RWPE1 (cell line): ENCODE measurements around the gene AGPS.
"Not testable (repeated sequence)": the region's sequence is repeated elsewhere in the genome, so short reads cannot be mapped to it uniquely, and the experiment has no call there.

Source experiments
- CTCF ChIA-PET: fragments of 350-600 bp; sonication (Branson Sonifier 250); formaldehyde crosslinking; extraction: SDS; loops from one replicate; lab custom pipeline; 2021; lab: Yijun Ruan, JAX
- POLR2A ChIA-PET: fragments of 400-600 bp; formaldehyde crosslinking; extraction: SDS; loops from one replicate; lab custom pipeline; 2020; ENCODE audit warnings: antibody characterized with exemption; ENCODE audit not compliant: low non-redundant PET; lab: Yijun Ruan, JAX
- DNase-seq: peaks from one replicate; pipeline ENCODE4 v3.0.0; 2012; ENCODE audit warnings: low spot score
- H3K27ac ChIP-seq: fragments of 450-650 bp; 2 replicates; pipeline ENCODE4 v1.5.1; 2017
- CTCF ChIP-seq: fragments of 450-650 bp; conservative IDR thresholded peaks from 2 replicates; pipeline ENCODE4 v1.5.1; 2017; ENCODE audit warnings: low read depth, mild to moderate bottlenecking

AGPS gene

DNA sequence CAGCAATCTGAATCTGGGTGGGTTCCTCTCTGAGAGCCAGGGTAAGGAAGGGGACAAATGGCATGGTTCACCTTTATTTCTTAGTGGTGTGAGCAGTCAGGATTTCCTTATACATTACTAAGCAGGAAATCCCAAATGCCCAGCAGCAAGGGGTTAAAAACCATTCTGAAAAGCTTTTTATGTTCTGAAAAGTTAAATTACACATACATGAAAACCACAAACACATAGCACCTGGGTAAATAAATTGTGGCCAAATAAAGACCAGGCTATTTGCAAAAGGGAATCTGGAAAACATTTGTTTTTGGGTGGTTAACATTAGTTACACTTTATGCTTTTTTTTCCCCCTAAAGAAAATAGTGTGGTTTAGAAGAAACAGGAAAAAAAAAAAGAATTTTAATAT is 156.1 kb downstream of the AGPS start:
- ChIA-PET POLR2A (no interaction called here), CTCF (interaction anchor here (0.6 kb wide), 1 partner anchor 87 kb away, joined by 6 read pairs; no protein-coding TSS in a partner anchor)
- TF ChIP-seq CTCF = no peak
- H3K27ac ChIP-seq = no peak overlapping the region
- DNase-seq = no peak

- no peak for TF ChIP-seq CTCF
- H3K27ac ChIP-seq = no peak overlapping the region
- DNase-seq = no peak
- CTCF ChIA-PET = interaction anchor here (0.6 kb wide), 1 partner anchor 1503 kb away, joined by 4 read pairs; no protein-coding TSS in a partner anchor
- POLR2A ChIA-PET = no interaction called here
These were observed 156.6 kb downstream of the AGPS start for GRCh38 chr2:177549171-177549570.

DNA sequence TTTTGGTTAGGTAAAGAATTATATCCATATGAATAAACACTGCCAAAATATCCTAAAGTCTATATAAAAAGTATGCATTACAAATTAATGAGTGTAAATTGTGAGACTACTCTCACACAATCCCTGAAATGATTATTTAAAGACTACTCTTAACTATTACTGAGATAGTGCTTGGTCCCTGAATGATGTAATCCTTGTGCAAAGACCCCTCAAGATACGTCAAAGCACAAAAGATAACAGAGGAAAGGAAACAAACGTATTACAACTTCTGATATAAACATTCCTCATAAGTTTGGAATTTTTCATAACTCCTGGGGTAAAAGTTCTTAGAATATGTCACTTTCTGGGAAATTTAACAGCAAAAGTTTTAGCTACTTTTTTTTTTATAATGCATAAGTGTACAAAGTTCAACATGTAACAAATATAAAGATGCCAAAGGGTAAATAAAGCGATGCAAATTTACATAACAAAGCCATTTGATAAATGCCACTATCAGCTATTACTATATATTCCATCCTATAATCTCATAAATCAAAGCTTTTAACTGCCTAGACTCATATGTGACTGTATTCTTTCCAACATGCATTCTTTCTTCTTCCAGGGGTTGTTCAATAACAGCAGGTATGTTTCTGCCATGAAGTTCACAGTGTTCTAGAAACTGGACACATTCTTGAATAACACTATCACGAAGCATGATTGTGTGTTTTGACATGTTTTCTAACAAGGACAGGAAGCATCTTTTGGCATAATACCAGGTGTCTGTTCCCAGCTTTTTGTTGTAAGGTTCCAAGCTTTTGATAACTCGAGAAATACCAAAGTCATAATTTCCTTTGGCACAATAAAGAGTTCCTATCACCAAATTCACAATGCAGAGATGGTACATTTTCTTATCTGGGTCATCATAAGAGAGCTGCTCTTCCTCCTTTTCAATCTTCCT is 158.0 kb downstream of the AGPS start:
- ChIA-PET POLR2A (no interaction called here), CTCF (no interaction called here)
- no peak for TF ChIP-seq CTCF
- no peak for DNase-seq
- no peak overlapping the region for H3K27ac ChIP-seq

DNA sequence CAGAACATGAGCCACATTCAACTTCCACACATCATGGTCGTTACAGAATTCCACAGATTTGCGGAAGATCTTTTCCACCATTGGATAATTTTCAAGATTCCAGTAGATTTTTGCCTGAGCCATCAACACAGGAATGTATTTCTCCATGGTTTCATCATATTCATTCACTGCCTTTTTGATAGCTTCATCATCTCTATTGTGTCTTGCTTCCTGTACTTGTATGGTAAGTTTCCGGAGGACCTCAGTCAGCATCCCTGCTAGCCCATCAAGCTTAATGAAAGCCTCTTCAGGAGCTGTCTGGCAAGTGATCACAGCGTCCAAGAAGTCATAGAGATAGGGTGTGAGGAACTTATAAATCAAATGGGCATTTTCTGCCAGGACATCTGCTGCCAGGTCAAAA is 158.8 kb downstream of the AGPS start:
- H3K27ac ChIP-seq, POLR2A ChIA-PET, DNase-seq: not testable (repeated sequence)
- CTCF ChIA-PET = interaction anchor here (1.1 kb wide), 1 partner anchor 16 kb away, joined by 3 read pairs; no protein-coding TSS in a partner anchor

DNA sequence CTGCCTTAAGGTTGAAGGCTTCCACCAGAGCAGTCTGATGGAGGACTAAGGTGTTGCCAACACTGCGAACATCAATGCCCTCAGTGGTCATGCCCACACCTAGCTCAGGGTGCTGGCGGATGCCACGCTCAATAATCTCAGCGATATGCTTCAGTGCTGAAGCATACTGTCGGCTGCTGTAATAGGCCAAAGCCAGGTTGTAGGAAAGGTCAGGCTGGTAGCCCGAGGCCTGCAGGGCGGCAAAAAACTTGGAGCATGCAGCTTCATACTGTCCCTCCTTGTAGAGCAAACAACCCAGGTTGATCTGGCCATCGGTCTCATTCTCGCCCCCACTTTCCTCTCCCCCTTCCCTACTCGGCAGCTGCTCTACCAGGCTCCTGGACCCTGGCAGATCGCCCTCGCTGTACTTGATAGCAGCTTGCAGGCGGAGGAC is 159.4 kb downstream of the AGPS start:
- CTCF ChIA-PET = interaction anchor here (0.6 to 1.1 kb wide), 2 partner anchors 17 to 121 kb away, joined by 3 read pairs; no protein-coding TSS in a partner anchor
- DNase-seq = no peak
- H3K27ac ChIP-seq = no peak overlapping the region
- no peak for TF ChIP-seq CTCF
- POLR2A ChIA-PET = no interaction called here

DNA sequence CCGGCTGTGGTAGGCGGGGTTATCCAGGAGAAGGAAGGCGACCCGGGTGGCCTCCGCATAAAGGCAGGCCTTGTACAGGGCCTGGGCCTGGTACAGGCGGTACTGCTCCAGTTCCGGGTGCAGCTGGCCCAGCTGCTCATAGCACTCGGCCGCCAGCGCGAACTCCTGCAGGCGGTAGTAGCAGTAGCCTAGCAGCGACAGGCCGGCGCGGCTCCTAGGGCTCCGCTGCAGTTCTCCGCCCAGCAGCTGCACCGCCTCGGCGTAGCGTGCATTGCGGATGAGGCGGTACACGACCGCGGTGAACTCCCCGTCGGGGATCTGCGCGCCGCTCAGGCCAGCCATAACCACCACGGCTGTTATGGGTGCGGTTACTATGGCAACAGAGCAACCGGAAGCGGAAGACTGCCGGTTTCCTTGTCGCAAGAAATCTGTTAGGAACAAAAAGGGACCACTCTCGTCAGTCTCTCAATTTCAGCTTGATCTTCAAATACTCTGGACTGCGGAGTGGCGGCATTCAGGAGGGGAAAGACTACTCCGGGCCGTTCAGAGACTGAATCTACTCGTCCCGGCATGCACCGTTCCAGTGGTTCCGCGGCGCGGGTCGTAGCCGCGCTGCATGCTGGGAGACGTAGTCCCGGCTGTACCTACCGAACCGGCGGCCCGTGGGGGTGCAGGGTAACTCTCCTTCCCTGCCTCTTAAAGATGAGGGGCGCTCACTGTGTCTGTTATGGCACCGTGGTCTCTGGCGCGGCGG is 160.0 kb downstream of the AGPS start:
- peak; percentile 93 for DNase-seq
- ChIA-PET CTCF (interaction anchor here (0.6 to 1.1 kb wide), 2 partner anchors 18 to 122 kb away, joined by 3 read pairs; no protein-coding TSS in a partner anchor), POLR2A (no interaction called here)

More for the DNA sequence above, 160.0 kb downstream of the AGPS start:
- H3K27ac ChIP-seq = peak overlapping the region; percentile 90
- no peak for TF ChIP-seq CTCF
